Pancreas (tissue), 10 donors: Measurements from ENCODE around the gene MACROD2. TPM values are rescaled to one million over a fixed set of nuclear protein-coding genes. Genes with fewer than 3 reads are reported as not detected.
A peak's percentile ranks its signal among the peaks of the same experiment; 100 is the strongest.

Experiments used
- ATAC-seq, 4 donors: fragments of 200-7000 bp; cut with Tn5 transposase; one replicate each; pipeline versions ENCODE4 v1.8.0 to v1.9.1; 2020; ENCODE audit warnings: mild to moderate bottlenecking in 4 of 4, moderate library complexity in 4 of 4
- DNase-seq, 6 donors: peaks; one replicate each; pipeline ENCODE4 v3.0.0-alpha.2; 2020
- FAIRE-seq: peaks from 2 replicates; lab custom pipeline; 2012; peaks lifted over from hg19 to GRCh38; lab: Jason Lieb, UNC
- H3K27ac ChIP-seq, 4 donors: fragments of 200-600 bp; sonication (generic); 1 replicate in 3 of 4; 2 replicates in 1 of 4; pipeline versions ENCODE4 v1.5.0 to v1.8.0; 2020
- H3K27me3 ChIP-seq, 4 donors: fragments of 200-600 bp; one replicate each; pipeline ENCODE4 v1.8.0; 2021
- H3K36me3 ChIP-seq, 3 donors: fragments of 200-600 bp; sonication (generic) in 1 of 3; one replicate each; pipeline versions ENCODE4 v1.5.0 to v1.8.0; 2020 to 2021
- H3K4me1 ChIP-seq, 3 donors: fragments of 200-600 bp; one replicate each; pipeline ENCODE4 v1.8.0; 2021
- H3K4me3 ChIP-seq, 4 donors: fragments of 200-600 bp; sonication (generic) in 2 of 4; one replicate each; pipeline versions ENCODE4 v1.5.0 to v1.8.0; 2020 to 2021
- H3K9me3 ChIP-seq, 4 donors: fragments of 200-600 bp; one replicate each; pipeline ENCODE4 v1.8.0; 2021
- WGBS, 2 donors: extraction: QIAGEN DNeasy Blood & Tissue Kit; methylation state at CpG; one replicate each; pipeline ENCODE4 v1.1.7; 2013; 5-methylcytosine and 5-hydroxymethylcytosine counted together
- intact Hi-C, 3 donors: fragments of 100-400 bp; cut with DNase I; formaldehyde crosslinking; loops; one replicate each; pipeline versions ENCODE4 v1.11.1 to v1.14.2; 2022
- polyA plus RNA-seq, 2 donors: library from polyadenylated mRNA; stranded (reverse); fragments of 200-250 nt; gene quantifications; one replicate each; pipeline ENCODE4 v1.2.3, GENCODE V29; 2013
- total RNA-seq, 6 donors: library from RNA; stranded (reverse); fragmentation: NEBNext Ultra II Directional in 4 of 6; extraction: Animal tissue kit (Norgen Biotek cat#: 25700) in 4 of 6; gene quantifications; one replicate each; pipeline versions ENCODE4 v1.2.1 to v1.2.4, GENCODE V29; 2021 to 2023
- TF ChIP-seq, protein P1 (sequence below), 4 donors: fragments of 200-600 bp; sonication (generic) in 3 of 4; IDR thresholded peaks; one replicate each; pipeline versions ENCODE4 v1.5.0 to v1.8.0; 2021; ENCODE audit warnings: antibody characterized with exemption in 4 of 4
- donor health status: healthy with polysubstance abuse.
- donor health status: DM: no; HTN: no; CAD: no; lungs with moderate emphysema.
- donor health status: DM: no; HTN: no; CAD: no.
- donor health status: control.
- donor health status: control.
- donor health status: Bipolar disorder and iron deficiency.
- donor health status: DM: yes; HTN: yes; CAD: no.
- donor health status: DM: no; HTN: no; CAD: no.
- donor health status: DM: no; HTN: no; CAD: no.
- donor health status: DM: yes; HTN: yes; CAD: no.

Gene MACROD2
- total and polyA plus RNA-seq, 8 donors: 1.7 to 4.9 (median 2.7) TPM

DNA sequence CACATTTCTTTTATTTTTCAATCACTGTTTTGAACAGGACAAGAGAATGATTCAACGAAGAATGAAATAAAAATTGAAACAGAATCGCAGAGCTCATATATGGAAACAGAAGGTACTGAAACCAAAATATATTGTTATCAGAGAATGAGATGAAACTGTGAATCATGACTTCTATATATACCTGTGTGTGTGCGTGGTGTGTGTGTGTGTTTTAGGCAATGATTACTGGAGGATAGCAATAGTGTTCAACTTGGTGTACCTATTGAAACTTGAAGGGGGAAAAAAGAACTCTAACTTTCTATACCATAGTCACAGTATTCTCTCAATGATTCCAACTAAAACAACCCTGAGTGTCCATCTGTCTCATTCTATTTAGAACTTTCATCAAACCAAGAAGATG lies 1991.4 kb downstream of the MACROD2 start:
- TF ChIP-seq, protein P1, sequence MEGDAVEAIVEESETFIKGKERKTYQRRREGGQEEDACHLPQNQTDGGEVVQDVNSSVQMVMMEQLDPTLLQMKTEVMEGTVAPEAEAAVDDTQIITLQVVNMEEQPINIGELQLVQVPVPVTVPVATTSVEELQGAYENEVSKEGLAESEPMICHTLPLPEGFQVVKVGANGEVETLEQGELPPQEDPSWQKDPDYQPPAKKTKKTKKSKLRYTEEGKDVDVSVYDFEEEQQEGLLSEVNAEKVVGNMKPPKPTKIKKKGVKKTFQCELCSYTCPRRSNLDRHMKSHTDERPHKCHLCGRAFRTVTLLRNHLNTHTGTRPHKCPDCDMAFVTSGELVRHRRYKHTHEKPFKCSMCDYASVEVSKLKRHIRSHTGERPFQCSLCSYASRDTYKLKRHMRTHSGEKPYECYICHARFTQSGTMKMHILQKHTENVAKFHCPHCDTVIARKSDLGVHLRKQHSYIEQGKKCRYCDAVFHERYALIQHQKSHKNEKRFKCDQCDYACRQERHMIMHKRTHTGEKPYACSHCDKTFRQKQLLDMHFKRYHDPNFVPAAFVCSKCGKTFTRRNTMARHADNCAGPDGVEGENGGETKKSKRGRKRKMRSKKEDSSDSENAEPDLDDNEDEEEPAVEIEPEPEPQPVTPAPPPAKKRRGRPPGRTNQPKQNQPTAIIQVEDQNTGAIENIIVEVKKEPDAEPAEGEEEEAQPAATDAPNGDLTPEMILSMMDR (IDR thresholded peaks at IDR 0.05): no peak
- no peak overlapping the region for H3K4me3 ChIP-seq
- DNase-seq (no peak), FAIRE-seq (no peak), ATAC-seq (no peak)
- H3K27ac ChIP-seq: no peak overlapping the region
- H3K4me1 ChIP-seq: no peaks in the 10 kb centered on the region
- H3K9me3 ChIP-seq: no peaks in the 10 kb centered on the region
- no peaks in the 10 kb centered on the region for H3K27me3 ChIP-seq
- intact Hi-C loops: no loop called here
- no peaks in the 10 kb centered on the region for H3K36me3 ChIP-seq
- WGBS, 2 donors: 85 to 95% methylated on average over 3 of the region's 3 CpGs

DNA sequence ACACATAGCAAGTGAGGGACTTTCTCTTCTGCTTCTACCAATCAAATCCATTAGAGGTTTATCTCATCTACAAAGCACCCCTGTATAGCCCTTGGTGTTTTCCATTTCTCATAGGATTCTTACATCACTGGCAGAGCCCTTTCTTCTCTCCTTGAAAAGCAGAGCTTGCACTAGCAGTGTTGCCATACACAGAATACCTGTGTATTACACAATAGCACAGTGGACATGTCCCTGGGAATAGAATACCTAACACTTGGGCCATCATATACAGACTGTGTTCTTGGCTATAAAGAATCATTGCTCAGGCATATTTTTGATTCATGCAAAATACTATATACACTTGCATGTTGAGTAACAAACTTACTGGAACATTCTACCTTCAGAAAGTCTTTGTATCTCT lies 1996.0 kb downstream of the MACROD2 start:
- Histone ChIP-seq H3K9me3 (no peaks in the 10 kb centered on the region), H3K4me1 (no peaks in the 10 kb centered on the region), H3K36me3 (no peaks in the 10 kb centered on the region), H3K27ac (no peak overlapping the region), H3K4me3 (no peak overlapping the region), H3K27me3 (no peaks in the 10 kb centered on the region)
- no peak for DNase-seq
- no peak for ATAC-seq
- FAIRE-seq: no peak
- intact Hi-C loops: no loop called here
- TF ChIP-seq, protein P1 (IDR thresholded peaks at IDR 0.05): no peak

DNA sequence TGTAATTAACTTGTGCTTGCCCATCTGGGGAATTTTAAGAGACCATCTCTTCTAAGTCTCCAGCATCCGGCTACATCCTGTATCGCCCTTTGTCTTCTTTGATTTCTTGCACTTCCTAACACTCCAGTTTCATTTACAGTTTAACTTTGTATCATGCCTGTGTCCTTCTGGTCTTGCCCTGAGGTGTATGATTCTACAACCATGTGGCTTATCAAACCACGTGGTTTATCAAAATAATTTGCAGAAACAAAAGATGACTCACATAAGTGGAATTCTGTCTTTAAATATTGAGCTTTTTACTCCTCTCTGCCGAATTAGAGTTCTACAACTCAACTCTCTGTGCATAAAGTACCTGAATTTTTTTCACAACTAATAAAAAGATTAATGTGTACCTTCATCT lies 1997.2 kb downstream of the MACROD2 start:
- Histone ChIP-seq H3K4me3 (no peak overlapping the region), H3K9me3 (peaks cover 0 to 5% (median 2%) of the 10 kb centered on the region in 4 donors), H3K27ac (no peak overlapping the region), H3K36me3 (no peaks in the 10 kb centered on the region), H3K4me1 (no peaks in the 10 kb centered on the region), H3K27me3 (no peaks in the 10 kb centered on the region)
- TF ChIP-seq, protein P1 (IDR thresholded peaks at IDR 0.05): no peak
- no peak for DNase-seq
- peak in 3 of 4 donors; percentile 19 to 73 (median 56) for ATAC-seq
- intact Hi-C loops: no loop called here
- no peak for FAIRE-seq
- whole genome bisulfite sequencing, 2 donors: 43 to 44% methylated on average over 4 of the region's 4 CpGs

DNA sequence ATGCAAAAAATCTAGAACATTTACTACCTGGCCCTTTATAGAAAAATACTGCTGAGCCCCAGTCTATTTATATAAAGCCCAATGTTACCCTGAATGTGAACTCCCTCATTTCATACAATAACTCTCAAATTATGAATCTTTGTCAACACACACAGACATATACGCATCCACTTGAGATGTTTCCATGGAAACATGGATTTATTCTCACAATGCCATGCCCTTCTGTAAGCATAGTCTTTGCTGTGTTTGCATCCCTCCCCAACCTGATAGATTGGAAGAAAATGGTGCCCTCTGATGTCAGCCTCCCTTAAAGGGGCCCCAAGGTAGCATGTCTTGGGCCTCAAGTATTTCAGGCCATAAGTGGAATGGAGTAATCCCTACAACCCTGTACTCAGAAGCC lies 2004.8 kb downstream of the MACROD2 start:
- FAIRE-seq: no peak
- intact Hi-C loops: no loop called here
- 41 to 100% methylated on average over 1 of the region's 1 CpG for WGBS, 2 donors

DNA sequence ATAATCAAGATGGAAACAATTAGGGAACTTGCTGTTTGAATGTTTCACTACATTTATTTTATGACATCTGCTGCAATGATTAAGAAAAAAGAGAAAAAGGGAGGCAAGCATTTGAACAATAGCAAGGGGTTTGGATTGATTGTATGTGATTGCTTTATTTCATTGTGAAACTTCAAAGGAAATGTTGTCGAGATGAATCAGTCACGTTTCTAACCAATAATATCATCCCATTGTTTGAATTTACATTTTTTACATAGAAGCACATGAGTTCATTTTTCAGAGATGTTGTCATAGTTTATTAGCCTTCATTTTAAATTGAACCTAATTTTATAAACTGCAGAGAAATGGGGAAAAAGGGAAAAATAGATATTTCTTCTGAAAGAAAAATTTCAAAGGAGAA lies 2006.0 kb downstream of the MACROD2 start:
- H3K27me3 ChIP-seq: no peaks in the 10 kb centered on the region
- TF ChIP-seq, protein P1 (IDR thresholded peaks at IDR 0.05): no peak
- H3K9me3 ChIP-seq: peaks cover 0 to 5% (median 2%) of the 10 kb centered on the region in 4 donors
- intact Hi-C loops: no loop called here
- DNase-seq: no peak
- no peaks in the 10 kb centered on the region for H3K4me1 ChIP-seq
- no peaks in the 10 kb centered on the region for H3K36me3 ChIP-seq
- H3K27ac ChIP-seq: no peak overlapping the region
- FAIRE-seq: no peak
- H3K4me3 ChIP-seq: no peak overlapping the region
- no peak for ATAC-seq
- 63 to 83% methylated on average over 2 of the region's 2 CpGs for WGBS, 2 donors

More for the DNA sequence above, 2004.8 kb downstream of the MACROD2 start:
- no peak overlapping the region for H3K27ac ChIP-seq
- DNase-seq (no peak), ATAC-seq (no peak)
- H3K4me3 ChIP-seq: no peak overlapping the region
- no peaks in the 10 kb centered on the region for H3K27me3 ChIP-seq
- peaks cover 0 to 5% (median 2%) of the 10 kb centered on the region in 4 donors for H3K9me3 ChIP-seq
- TF ChIP-seq, protein P1 (IDR thresholded peaks at IDR 0.05): no peak
- no peaks in the 10 kb centered on the region for H3K36me3 ChIP-seq
- no peaks in the 10 kb centered on the region for H3K4me1 ChIP-seq
